ENCODE results near the gene EHD1.

- TF ChIP-seq POLR2A (IDR thresholded peaks at IDR 0.05) (no peak), POLR2AphosphoS5 (IDR thresholded peaks at IDR 0.05) (no peak), CTCF (IDR thresholded peaks at IDR 0.05) (no peak), EP300 (IDR thresholded peaks at IDR 0.05; ENCODE audit: low read depth) (no peak)
Observed at GRCh38 chr11:64905516-64906313, 27.3 kb upstream of the EHD1 start.
